HFFc6 (cell line): ENCODE data around the gene PDE4D. TPM values are rescaled to one million over a fixed set of nuclear protein-coding genes. Genes with fewer than 3 reads are reported as not detected.
A peak's percentile ranks its signal among the peaks of the same experiment; 100 is the strongest.

Source experiments
- DNase-seq: peaks from one replicate; pipeline ENCODE4 v3.0.0-alpha.2; 2018
- H3K27ac Mint-ChIP-seq: 2 replicates; pipeline ENCODE4 v1.8.0; 2020; ENCODE audit warnings: mild to moderate bottlenecking, mixed read lengths
- H3K27me3 Mint-ChIP-seq: 2 replicates; pipeline ENCODE4 v1.8.0; 2021; ENCODE audit warnings: mild to moderate bottlenecking, moderate library complexity, mixed read lengths; ENCODE audit not compliant: insufficient read depth
- H3K36me3 Mint-ChIP-seq: 2 replicates; pipeline ENCODE4 v1.8.0; 2021; ENCODE audit warnings: low read depth, mixed read lengths
- H3K4me1 Mint-ChIP-seq: 2 replicates; pipeline ENCODE4 v1.8.0; 2020; ENCODE audit warnings: low read depth, mixed read lengths
- H3K4me3 Mint-ChIP-seq: 2 replicates; pipeline ENCODE4 v1.8.0; 2020; ENCODE audit warnings: mild to moderate bottlenecking, moderate library complexity, mixed read lengths
- H3K9me3 Mint-ChIP-seq: 2 replicates; pipeline ENCODE4 v1.8.0; 2020; ENCODE audit warnings: mild to moderate bottlenecking, mixed read lengths
- CTCF ChIP-seq: fragments of 200-600 bp; sonication (generic); IDR thresholded peaks from 2 replicates; pipeline ENCODE4 v1.5.0; 2021; ENCODE audit warnings: antibody characterized with exemption, mild to moderate bottlenecking
- total RNA-seq, 6 experiments: library from RNA; stranded (reverse); fragmentation: NEBNext Ultra II Directional; extraction: Animal tissue kit (Norgen Biotek cat#: 25700); gene quantifications; 2 replicates in 1 of 6; 3 replicates in 5 of 6; pipeline ENCODE4 v1.2.3, GENCODE V29; 2021

The PDE4D gene
- total RNA-seq, 6 experiments from 2014 or later, result 1.8 to 7.3 (median 6.2) TPM

- H3K27ac Mint-ChIP-seq, result no peak overlapping the region
- no peak overlapping the region for H3K4me3 Mint-ChIP-seq
- H3K27me3 Mint-ChIP-seq, result peaks cover 5% of the 10 kb centered on the region; the same call in 1 of the 2 replicates
- H3K4me1 Mint-ChIP-seq, result peaks cover 14% of the 10 kb centered on the region
- no peak for DNase-seq
- no peak for TF ChIP-seq CTCF
- H3K36me3 Mint-ChIP-seq, result no peaks in the 10 kb centered on the region
- no peaks in the 10 kb centered on the region; the same call in 1 of the 2 replicates for H3K9me3 Mint-ChIP-seq
Observed at GRCh38 chr5:59197911-59198310, 695.6 kb downstream of the PDE4D start.

GRCh38 chr5:59193616-59194319 lies 699.8 kb downstream of the PDE4D start:
- peak; percentile 98 for DNase-seq
- Mint-ChIP-seq H3K36me3 (no peaks in the 10 kb centered on the region), H3K9me3 (no peaks in the 10 kb centered on the region; the same call in 1 of the 2 replicates), H3K27ac (peak overlapping the region; percentile 78), H3K4me1 (peaks cover 14% of the 10 kb centered on the region), H3K27me3 (peaks cover 11% of the 10 kb centered on the region), H3K4me3 (no peak overlapping the region)
- no peak for TF ChIP-seq CTCF

- Mint-ChIP-seq H3K36me3 (no peaks in the 10 kb centered on the region), H3K4me3 (no peak overlapping the region), H3K4me1 (peaks cover 28% of the 10 kb centered on the region), H3K9me3 (no peaks in the 10 kb centered on the region; the same call in 1 of the 2 replicates), H3K27me3 (peaks cover 18% of the 10 kb centered on the region), H3K27ac (no peak overlapping the region)
- no peak for DNase-seq
- no peak for TF ChIP-seq CTCF
Observed at GRCh38 chr5:59190746-59191145, 702.8 kb downstream of the PDE4D start.

- H3K36me3 Mint-ChIP-seq, result no peaks in the 10 kb centered on the region
- peaks cover 14% of the 10 kb centered on the region for H3K27me3 Mint-ChIP-seq
- H3K27ac Mint-ChIP-seq, result no peak overlapping the region
- no peak overlapping the region for H3K4me3 Mint-ChIP-seq
- H3K4me1 Mint-ChIP-seq, result peaks cover 28% of the 10 kb centered on the region
- DNase-seq, result no peak
- H3K9me3 Mint-ChIP-seq, result no peaks in the 10 kb centered on the region; the same call in 1 of the 2 replicates
- no peak for TF ChIP-seq CTCF
Observed at GRCh38 chr5:59189472-59190244, 703.9 kb downstream of the PDE4D start.

- Mint-ChIP-seq H3K27ac (no peak overlapping the region), H3K4me3 (peak overlapping the region; percentile 78), H3K36me3 (no peaks in the 10 kb centered on the region), H3K4me1 (peaks cover 18% of the 10 kb centered on the region), H3K9me3 (no peaks in the 10 kb centered on the region), H3K27me3 (peaks cover 14% of the 10 kb centered on the region)
- DNase-seq, result peak; percentile 55
- peak; percentile 96 for TF ChIP-seq CTCF
Observed at GRCh38 chr5:59188419-59189225, 704.9 kb downstream of the PDE4D start.
